ENCODE measurements around the gene SPINT3.

GRCh38 chr20:45515147-45515913, at the start of gene SPINT3:
- TF ChIP-seq POLR2A (IDR thresholded peaks at IDR 0.05): no peak
- TF ChIP-seq, protein P1, sequence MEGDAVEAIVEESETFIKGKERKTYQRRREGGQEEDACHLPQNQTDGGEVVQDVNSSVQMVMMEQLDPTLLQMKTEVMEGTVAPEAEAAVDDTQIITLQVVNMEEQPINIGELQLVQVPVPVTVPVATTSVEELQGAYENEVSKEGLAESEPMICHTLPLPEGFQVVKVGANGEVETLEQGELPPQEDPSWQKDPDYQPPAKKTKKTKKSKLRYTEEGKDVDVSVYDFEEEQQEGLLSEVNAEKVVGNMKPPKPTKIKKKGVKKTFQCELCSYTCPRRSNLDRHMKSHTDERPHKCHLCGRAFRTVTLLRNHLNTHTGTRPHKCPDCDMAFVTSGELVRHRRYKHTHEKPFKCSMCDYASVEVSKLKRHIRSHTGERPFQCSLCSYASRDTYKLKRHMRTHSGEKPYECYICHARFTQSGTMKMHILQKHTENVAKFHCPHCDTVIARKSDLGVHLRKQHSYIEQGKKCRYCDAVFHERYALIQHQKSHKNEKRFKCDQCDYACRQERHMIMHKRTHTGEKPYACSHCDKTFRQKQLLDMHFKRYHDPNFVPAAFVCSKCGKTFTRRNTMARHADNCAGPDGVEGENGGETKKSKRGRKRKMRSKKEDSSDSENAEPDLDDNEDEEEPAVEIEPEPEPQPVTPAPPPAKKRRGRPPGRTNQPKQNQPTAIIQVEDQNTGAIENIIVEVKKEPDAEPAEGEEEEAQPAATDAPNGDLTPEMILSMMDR (IDR thresholded peaks at IDR 0.05 in 4 of 5, conservative IDR thresholded peaks at IDR 0.05 in 1 of 5): no peak

Measured in gastrocnemius medialis (tissue), 4 donors.